H9 (cell line): ENCODE results near the gene CYCS. TPM values are rescaled to one million over a fixed set of nuclear protein-coding genes. Genes with fewer than 3 reads are reported as not detected.

Experiments used
- DNase-seq: peaks from one replicate; pipeline ENCODE4 v3.0.0-alpha.2; 2017
- H2AFZ ChIP-seq: one replicate; pipeline ENCODE4 v1.6.1; 2013; ENCODE audit warnings: mild to moderate bottlenecking, low read length, control low read depth, moderate library complexity
- H2AK5ac ChIP-seq: 2 replicates; pipeline ENCODE4 v1.6.1; 2013; ENCODE audit warnings: low read length, control low read depth, mixed read lengths; ENCODE audit not compliant: insufficient read length
- H2BK120ac ChIP-seq: one replicate; pipeline ENCODE4 v1.6.1; 2013; ENCODE audit warnings: low read depth, mild to moderate bottlenecking, low read length, control low read depth, inconsistent platforms; ENCODE audit not compliant: poor library complexity, severe bottlenecking
- H2BK12ac ChIP-seq: 2 replicates; pipeline ENCODE4 v1.6.1; 2013; ENCODE audit warnings: low read length, control low read depth, mixed read lengths, low read depth; ENCODE audit not compliant: insufficient read length
- H2BK15ac ChIP-seq: 2 replicates; pipeline ENCODE4 v1.6.1; 2013; ENCODE audit warnings: low read depth, low read length, control low read depth
- H2BK20ac ChIP-seq: one replicate; pipeline ENCODE4 v1.6.1; 2013; ENCODE audit warnings: low read depth, mild to moderate bottlenecking, low read length, control low read depth, inconsistent platforms; ENCODE audit not compliant: poor library complexity, severe bottlenecking
- H2BK5ac ChIP-seq: 2 replicates; pipeline ENCODE4 v1.6.1; 2013; ENCODE audit warnings: low read length, control low read depth, mixed read lengths; ENCODE audit not compliant: insufficient read length
- H3K14ac ChIP-seq: 2 replicates; pipeline ENCODE4 v1.6.1; 2013; ENCODE audit warnings: low read length, control low read depth; ENCODE audit not compliant: insufficient read depth
- H3K18ac ChIP-seq: 2 replicates; pipeline ENCODE4 v1.6.1; 2013; ENCODE audit warnings: low read depth, mild to moderate bottlenecking, mixed read lengths, low read length, control low read depth; ENCODE audit not compliant: insufficient read length
- H3K23ac ChIP-seq: 2 replicates; pipeline ENCODE4 v1.6.1; 2013; ENCODE audit warnings: low read length, control low read depth, mixed read lengths, low read depth; ENCODE audit not compliant: insufficient read length
- H3K23me2 ChIP-seq: 2 replicates; pipeline ENCODE4 v1.6.1; 2013; ENCODE audit warnings: low read depth, mild to moderate bottlenecking, mixed read lengths, low read length, control low read depth; ENCODE audit not compliant: insufficient read length, poor library complexity, severe bottlenecking
- H3K27ac ChIP-seq: 2 replicates; pipeline ENCODE4 v1.5.1; 2013; ENCODE audit warnings: low read length, control low read depth, mixed read lengths, low read depth; ENCODE audit not compliant: insufficient read length
- H3K27me3 ChIP-seq: 2 replicates; pipeline ENCODE4 v1.6.1; 2013; ENCODE audit warnings: low read length, control low read depth, inconsistent platforms; ENCODE audit not compliant: insufficient read depth
- H3K4ac ChIP-seq: 2 replicates; pipeline ENCODE4 v1.6.1; 2013; ENCODE audit warnings: low read depth, mild to moderate bottlenecking, control low read depth, inconsistent platforms, low read length, moderate library complexity
- H3K4me1 ChIP-seq: 2 replicates; pipeline ENCODE4 v1.6.1; 2013; ENCODE audit warnings: low read length, control low read depth, inconsistent platforms; ENCODE audit not compliant: insufficient read depth
- H3K4me2 ChIP-seq: 2 replicates; pipeline ENCODE4 v1.6.1; 2013; ENCODE audit warnings: low read length, control low read depth, mixed read lengths; ENCODE audit not compliant: insufficient read length, insufficient read depth
- H3K56ac ChIP-seq: 2 replicates; pipeline ENCODE4 v1.6.1; 2013; ENCODE audit warnings: low read depth, mild to moderate bottlenecking, mixed read lengths, low read length, control low read depth; ENCODE audit not compliant: insufficient read length
- H3K79me1 ChIP-seq: 2 replicates; pipeline ENCODE4 v1.6.1; 2013; ENCODE audit warnings: low read depth, mild to moderate bottlenecking, moderate library complexity, low read length, control low read depth, inconsistent platforms; ENCODE audit not compliant: insufficient read depth, poor library complexity, severe bottlenecking
- H3K79me2 ChIP-seq: 2 replicates; pipeline ENCODE4 v1.6.1; 2013; ENCODE audit warnings: low read length, control low read depth, inconsistent platforms; ENCODE audit not compliant: insufficient read depth
- H3K9ac ChIP-seq: 2 replicates; pipeline ENCODE4 v1.6.1; 2013; ENCODE audit warnings: low read length, control low read depth, mixed read lengths; ENCODE audit not compliant: insufficient read length; ENCODE audit errors: extremely low read depth
- H3K9me3 ChIP-seq: one replicate; pipeline ENCODE4 v1.6.1; 2013; ENCODE audit warnings: low read depth, low read length, inconsistent platforms; ENCODE audit not compliant: control insufficient read depth
- H3T11ph ChIP-seq: one replicate; pipeline ENCODE4 v1.6.1; 2013; ENCODE audit warnings: mild to moderate bottlenecking, low read length, control low read depth, inconsistent platforms
- H4K20me1 ChIP-seq: one replicate; pipeline ENCODE4 v1.6.1; 2013; ENCODE audit not compliant: control insufficient read depth, insufficient read length, insufficient read depth
- H4K5ac ChIP-seq: 2 replicates; pipeline ENCODE4 v1.6.1; 2013; ENCODE audit warnings: low read depth, mild to moderate bottlenecking, mixed read lengths, low read length, control low read depth; ENCODE audit not compliant: insufficient read length
- H4K8ac ChIP-seq: replicated peaks from 2 replicates; pipeline ENCODE4 v1.6.1; 2013; ENCODE audit warnings: low read length, control low read depth, mixed read lengths, low read depth; ENCODE audit not compliant: insufficient read length
- H4K91ac ChIP-seq: 2 replicates; pipeline ENCODE4 v1.6.1; 2013; ENCODE audit warnings: low read depth, mild to moderate bottlenecking, moderate library complexity, mixed read lengths, low read length, control low read depth; ENCODE audit not compliant: insufficient read length
- H3K27ac Mint-ChIP-seq, 3 experiments: 2 replicates in 2 of 3; 3 replicates in 1 of 3; pipeline ENCODE4 v1.8.0; 2020 to 2021; ENCODE audit warnings: mixed read lengths in 3 of 3, mild to moderate bottlenecking in 1 of 3, moderate library complexity in 1 of 3
- H3K27me3 Mint-ChIP-seq: 2 replicates; pipeline ENCODE4 v1.8.0; 2021; ENCODE audit warnings: low read depth, mild to moderate bottlenecking, moderate library complexity, mixed read lengths
- H3K36me3 Mint-ChIP-seq, 3 experiments: 2 replicates in 2 of 3; 3 replicates in 1 of 3; pipeline ENCODE4 v1.8.0; 2020 to 2021; ENCODE audit warnings: low read depth in 3 of 3, mixed read lengths in 3 of 3; ENCODE audit not compliant: insufficient read depth in 1 of 3
- H3K4me1 Mint-ChIP-seq, 2 experiments: 2 replicates each; pipeline ENCODE4 v1.8.0; 2020; ENCODE audit warnings: mixed read lengths in 2 of 2
- H3K4me3 Mint-ChIP-seq, 2 experiments: 2 replicates in 1 of 2; 3 replicates in 1 of 2; pipeline ENCODE4 v1.8.0; 2020 to 2021; ENCODE audit warnings: mild to moderate bottlenecking in 2 of 2, mixed read lengths in 2 of 2, moderate library complexity in 1 of 2
- H3K9me3 Mint-ChIP-seq, 2 experiments: 2 replicates in 1 of 2; 3 replicates in 1 of 2; pipeline ENCODE4 v1.8.0; 2020; ENCODE audit warnings: mild to moderate bottlenecking in 2 of 2, mixed read lengths in 2 of 2, moderate library complexity in 1 of 2
- WGBS: extraction: QIAGEN DNeasy Blood & Tissue Kit; methylation state at CpG from one replicate; pipeline ENCODE4 v1.1.7; 2013; ENCODE audit warnings: missing lambda C conversion rate, low lambda C conversion rate, mixed read lengths; ENCODE audit not compliant: insufficient read length; ENCODE audit errors: extremely low coverage; 5-methylcytosine and 5-hydroxymethylcytosine counted together
- total RNA-seq: library from RNA; stranded (reverse); gene quantifications from 2 replicates; pipeline ENCODE4 v1.2.1, GENCODE V29; 2021
- TF ChIP-seq, protein P1 (sequence below): fragments of 200-600 bp; sonication (generic); conservative IDR thresholded peaks from 3 replicates; pipeline ENCODE4 v1.8.0; 2021; ENCODE audit warnings: antibody characterized with exemption, mild to moderate bottlenecking

The CYCS gene
- total RNA-seq, 1 experiment from 2014 or later, result 209 TPM

GRCh38 chr7:25139536-25139935 lies 14.5 kb upstream of the CYCS start:
- Histone ChIP-seq H2BK5ac (no peak overlapping the region), H4K5ac (no peak overlapping the region), H4K8ac (no peak overlapping the region), H2AK5ac (no peak overlapping the region), H2BK20ac (no peak overlapping the region), H3K56ac (no peak overlapping the region), H4K91ac (no peak overlapping the region), H3K27me3 (no peaks in the 10 kb centered on the region), H3K4me1 (no peaks in the 10 kb centered on the region; the same call in 1 of the 2 replicates), H3K79me1 (no peaks in the 10 kb centered on the region), H2BK15ac (no peak overlapping the region), H3K23ac (no peak overlapping the region), H3K4me2 (no peak overlapping the region), H2AFZ (no peak overlapping the region), H3K4ac (no peak overlapping the region), H2BK12ac (no peak overlapping the region), H3K14ac (no peak overlapping the region), H3K23me2 (no peaks in the 10 kb centered on the region), H3K79me2 (no peaks in the 10 kb centered on the region), H3K27ac (no peak overlapping the region), H3K9me3 (no peaks in the 10 kb centered on the region), H3T11ph (no peak overlapping the region), H3K9ac (no peak overlapping the region), H2BK120ac (no peak overlapping the region), H4K20me1 (no peaks in the 10 kb centered on the region), H3K18ac (no peak overlapping the region)
- Mint-ChIP-seq H3K4me3 (no peak overlapping the region), H3K27ac (no peak overlapping the region), H3K27me3 (no peaks in the 10 kb centered on the region), H3K4me1 (peaks cover 7 to 9% of the 10 kb centered on the region in 2 experiments), H3K36me3 (no peaks in the 10 kb centered on the region), H3K9me3 (no peaks in the 10 kb centered on the region)
- DNase-seq, result no peak
- TF ChIP-seq, protein P1, sequence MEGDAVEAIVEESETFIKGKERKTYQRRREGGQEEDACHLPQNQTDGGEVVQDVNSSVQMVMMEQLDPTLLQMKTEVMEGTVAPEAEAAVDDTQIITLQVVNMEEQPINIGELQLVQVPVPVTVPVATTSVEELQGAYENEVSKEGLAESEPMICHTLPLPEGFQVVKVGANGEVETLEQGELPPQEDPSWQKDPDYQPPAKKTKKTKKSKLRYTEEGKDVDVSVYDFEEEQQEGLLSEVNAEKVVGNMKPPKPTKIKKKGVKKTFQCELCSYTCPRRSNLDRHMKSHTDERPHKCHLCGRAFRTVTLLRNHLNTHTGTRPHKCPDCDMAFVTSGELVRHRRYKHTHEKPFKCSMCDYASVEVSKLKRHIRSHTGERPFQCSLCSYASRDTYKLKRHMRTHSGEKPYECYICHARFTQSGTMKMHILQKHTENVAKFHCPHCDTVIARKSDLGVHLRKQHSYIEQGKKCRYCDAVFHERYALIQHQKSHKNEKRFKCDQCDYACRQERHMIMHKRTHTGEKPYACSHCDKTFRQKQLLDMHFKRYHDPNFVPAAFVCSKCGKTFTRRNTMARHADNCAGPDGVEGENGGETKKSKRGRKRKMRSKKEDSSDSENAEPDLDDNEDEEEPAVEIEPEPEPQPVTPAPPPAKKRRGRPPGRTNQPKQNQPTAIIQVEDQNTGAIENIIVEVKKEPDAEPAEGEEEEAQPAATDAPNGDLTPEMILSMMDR, result no peak
- WGBS, result no CpG with 5 or more reads among the region's 1 CpG
